NOMO-1 treated with dmso at 0.1 percent for 144 hours (cell line): ENCODE measurements around the gene DTNB.

Experiments used
- DNase-seq: peaks from one replicate; lab custom pipeline; 2025; ENCODE audit not compliant: unreplicated experiment; lab: John Stamatoyannopoulos, UW

DTNB gene

GRCh38 chr2:25355270-25355669 lies 318.1 kb downstream of the DTNB start:
- no peak for DNase-seq

GRCh38 chr2:25354116-25354515 lies 319.3 kb downstream of the DTNB start:
- no peak for DNase-seq

GRCh38 chr2:25349397-25349796 lies 324.0 kb downstream of the DTNB start:
- DNase-seq: no peak

- DNase-seq: no peak
Measured at GRCh38 chr2:25347846-25348245, 325.5 kb downstream of the DTNB start.

- DNase-seq: no peak
Measured at GRCh38 chr2:25347205-25347815, 326.1 kb downstream of the DTNB start.

GRCh38 chr2:25343187-25343825 lies 330.1 kb downstream of the DTNB start:
- DNase-seq: no peak

- DNase-seq: peak; percentile 70
Measured at GRCh38 chr2:25342372-25343186, 330.8 kb downstream of the DTNB start.

GRCh38 chr2:25341753-25342371 lies 331.5 kb downstream of the DTNB start, which contains the start of gene DNMT3A:
TSS of gene DNMT3A (minus strand) at chr2:25341925. CDS start at chr2:25313984, 27,941 bp downstream.
- DNase-seq: peak; percentile 30

GRCh38 chr2:25341011-25341727 lies 332.2 kb downstream of the DTNB start:
- DNase-seq: no peak

- no peak for DNase-seq
Measured at GRCh38 chr2:25340181-25340921, 333.0 kb downstream of the DTNB start.

- no peak for DNase-seq
Measured at GRCh38 chr2:25339791-25340180, 333.6 kb downstream of the DTNB start.

- no peak for DNase-seq
Measured at GRCh38 chr2:25339211-25339674, 334.1 kb downstream of the DTNB start.

- no peak for DNase-seq
Measured at GRCh38 chr2:25338401-25338800, 335.0 kb downstream of the DTNB start.

- DNase-seq: no peak
Measured at GRCh38 chr2:25337891-25338290, 335.5 kb downstream of the DTNB start.

GRCh38 chr2:25337276-25337675 lies 336.1 kb downstream of the DTNB start:
- DNase-seq: no peak

GRCh38 chr2:25336383-25336841 lies 337.0 kb downstream of the DTNB start:
- no peak for DNase-seq

GRCh38 chr2:25335971-25336370 lies 337.4 kb downstream of the DTNB start:
- no peak for DNase-seq

- no peak for DNase-seq
Measured at GRCh38 chr2:25335204-25335603, 338.2 kb downstream of the DTNB start.

GRCh38 chr2:25334482-25334881 lies 338.9 kb downstream of the DTNB start:
- DNase-seq: no peak

- DNase-seq: no peak
Measured at GRCh38 chr2:25333981-25334380, 339.4 kb downstream of the DTNB start.
